IPS DF 6.9 (cell line): ENCODE measurements around the gene PAX1.

Source experiments
- DNase-seq: peaks from one replicate; pipeline ENCODE4 v3.0.0-alpha.2; 2013; ENCODE audit warnings: low read depth, low spot score
- H3K27ac ChIP-seq: one replicate; pipeline ENCODE4 v1.5.1; 2013; ENCODE audit warnings: low read length, control low read depth
- H3K27me3 ChIP-seq: 2 replicates; pipeline ENCODE4 v1.6.1; 2013; ENCODE audit warnings: mild to moderate bottlenecking, low read length; ENCODE audit not compliant: control insufficient read depth, insufficient read depth
- H3K36me3 ChIP-seq: 2 replicates; pipeline ENCODE4 v1.6.1; 2013; ENCODE audit warnings: low read length; ENCODE audit not compliant: control insufficient read depth, insufficient read depth
- H3K4me1 ChIP-seq: 2 replicates; pipeline ENCODE4 v1.6.1; 2013; ENCODE audit warnings: low read length; ENCODE audit not compliant: control insufficient read depth, insufficient read depth
- H3K4me3 ChIP-seq: 2 replicates; pipeline ENCODE4 v1.5.1; 2013; ENCODE audit warnings: mild to moderate bottlenecking, low read length
- H3K9me3 ChIP-seq: 2 replicates; pipeline ENCODE4 v1.6.1; 2013; ENCODE audit warnings: low read length, inconsistent platforms; ENCODE audit not compliant: control insufficient read depth, insufficient read depth
- WGBS: extraction: QIAGEN DNeasy Blood & Tissue Kit; methylation state at CpG from one replicate; pipeline ENCODE4 v1.1.7; 2013; ENCODE audit warnings: mixed read lengths, missing lambda C conversion rate; ENCODE audit not compliant: insufficient read length, insufficient coverage; 5-methylcytosine and 5-hydroxymethylcytosine counted together

Gene PAX1

DNA sequence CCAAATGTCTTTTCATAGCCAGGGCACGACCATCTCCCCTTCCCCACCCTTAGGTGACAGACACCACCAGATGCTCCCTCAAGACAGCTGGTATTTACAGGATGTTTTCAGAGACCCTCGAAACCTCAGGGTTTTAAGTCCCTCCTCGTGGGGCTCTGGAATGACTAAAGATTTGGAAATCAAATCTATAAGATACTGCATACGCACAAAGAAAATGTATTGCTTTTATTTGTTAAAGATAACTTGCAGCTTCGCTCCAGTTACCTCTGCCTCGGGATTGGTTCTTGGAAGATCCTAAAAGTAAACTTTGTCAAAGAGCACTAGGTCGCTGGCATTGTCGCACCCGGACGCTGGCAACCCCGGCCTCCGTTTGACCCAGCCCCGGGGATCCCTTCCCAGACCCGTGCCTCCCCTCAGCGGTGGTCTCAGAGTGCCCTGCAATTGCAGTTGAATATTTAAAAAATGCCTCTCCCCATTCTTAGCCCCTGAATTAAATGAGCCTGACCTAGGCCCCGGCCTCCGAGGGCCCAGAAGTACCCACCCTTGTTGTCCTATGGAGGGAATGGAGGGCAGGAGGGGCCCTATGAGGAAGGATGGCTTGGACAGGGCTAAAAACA, 7.1 kb downstream of the PAX1 start:
- Histone ChIP-seq H3K4me3 (no peak overlapping the region), H3K27me3 (peaks cover 84% of the 10 kb centered on the region)
- WGBS = no CpG with 5 or more reads among the region's 17 CpGs

DNA sequence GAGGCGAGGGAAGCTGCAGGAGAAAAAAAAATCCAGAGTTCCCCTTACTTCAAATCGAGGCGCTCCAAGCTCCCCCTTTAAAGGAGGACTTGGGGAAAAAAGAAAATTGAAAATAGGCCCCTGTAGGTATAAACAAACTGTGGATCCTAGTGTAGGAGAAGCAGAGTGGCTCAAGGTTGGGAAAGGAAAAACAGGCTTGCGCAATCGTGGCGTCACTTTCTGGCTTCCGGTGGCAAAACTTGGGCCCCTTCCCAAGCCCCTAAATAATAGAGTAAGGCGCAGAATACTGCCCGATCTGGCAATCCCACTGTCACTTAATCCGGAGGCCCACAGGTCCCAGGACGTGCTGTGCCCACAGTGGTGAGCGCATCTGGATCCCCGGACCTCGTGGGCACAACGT, 8.0 kb downstream of the PAX1 start:
- Histone ChIP-seq H3K9me3 (no peaks in the 10 kb centered on the region), H3K27me3 (peaks cover 77% of the 10 kb centered on the region), H3K36me3 (no peaks in the 10 kb centered on the region), H3K27ac (no peak overlapping the region), H3K4me3 (no peak overlapping the region; the same call in 1 of the 2 replicates), H3K4me1 (peaks cover 1% of the 10 kb centered on the region; the same call in 1 of the 2 replicates)
- no CpG with 5 or more reads among the region's 15 CpGs for WGBS
- no peak for DNase-seq

More for the DNA sequence above, 7.1 kb downstream of the PAX1 start:
- H3K9me3 ChIP-seq = no peaks in the 10 kb centered on the region
- peaks cover 1% of the 10 kb centered on the region; the same call in 1 of the 2 replicates for H3K4me1 ChIP-seq
- no peak for DNase-seq
- H3K36me3 ChIP-seq = no peaks in the 10 kb centered on the region
- H3K27ac ChIP-seq = no peak overlapping the region

DNA sequence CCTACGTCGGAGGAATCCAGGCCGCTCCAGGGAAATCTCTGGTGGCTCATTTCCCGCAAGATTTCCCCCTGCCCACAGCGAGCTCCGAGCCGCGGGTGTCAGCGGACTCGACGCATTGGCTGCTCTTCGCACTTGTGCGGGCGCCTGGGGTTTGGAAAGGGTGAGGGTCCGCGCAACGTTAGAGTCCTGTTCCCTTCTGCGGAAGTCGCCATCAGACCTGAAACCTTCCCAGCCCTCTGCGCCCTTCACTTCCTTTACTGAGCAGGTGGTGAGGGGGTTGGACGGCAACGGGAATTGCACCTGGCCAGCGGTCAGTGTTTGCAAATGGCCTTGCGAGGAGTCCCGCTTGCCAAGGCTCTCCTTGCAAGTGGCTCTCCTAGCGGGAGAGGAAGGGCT, 8.4 kb downstream of the PAX1 start:
- WGBS = no CpG with 5 or more reads among the region's 26 CpGs
- DNase-seq = no peak
- no peak overlapping the region for H3K27ac ChIP-seq
- H3K4me3 ChIP-seq = peak overlapping the region; percentile 5; the same call in 1 of the 2 replicates
- peaks cover 73% of the 10 kb centered on the region for H3K27me3 ChIP-seq
- H3K4me1 ChIP-seq = peaks cover 1% of the 10 kb centered on the region; the same call in 1 of the 2 replicates
- H3K36me3 ChIP-seq = no peaks in the 10 kb centered on the region
- no peaks in the 10 kb centered on the region for H3K9me3 ChIP-seq

DNA sequence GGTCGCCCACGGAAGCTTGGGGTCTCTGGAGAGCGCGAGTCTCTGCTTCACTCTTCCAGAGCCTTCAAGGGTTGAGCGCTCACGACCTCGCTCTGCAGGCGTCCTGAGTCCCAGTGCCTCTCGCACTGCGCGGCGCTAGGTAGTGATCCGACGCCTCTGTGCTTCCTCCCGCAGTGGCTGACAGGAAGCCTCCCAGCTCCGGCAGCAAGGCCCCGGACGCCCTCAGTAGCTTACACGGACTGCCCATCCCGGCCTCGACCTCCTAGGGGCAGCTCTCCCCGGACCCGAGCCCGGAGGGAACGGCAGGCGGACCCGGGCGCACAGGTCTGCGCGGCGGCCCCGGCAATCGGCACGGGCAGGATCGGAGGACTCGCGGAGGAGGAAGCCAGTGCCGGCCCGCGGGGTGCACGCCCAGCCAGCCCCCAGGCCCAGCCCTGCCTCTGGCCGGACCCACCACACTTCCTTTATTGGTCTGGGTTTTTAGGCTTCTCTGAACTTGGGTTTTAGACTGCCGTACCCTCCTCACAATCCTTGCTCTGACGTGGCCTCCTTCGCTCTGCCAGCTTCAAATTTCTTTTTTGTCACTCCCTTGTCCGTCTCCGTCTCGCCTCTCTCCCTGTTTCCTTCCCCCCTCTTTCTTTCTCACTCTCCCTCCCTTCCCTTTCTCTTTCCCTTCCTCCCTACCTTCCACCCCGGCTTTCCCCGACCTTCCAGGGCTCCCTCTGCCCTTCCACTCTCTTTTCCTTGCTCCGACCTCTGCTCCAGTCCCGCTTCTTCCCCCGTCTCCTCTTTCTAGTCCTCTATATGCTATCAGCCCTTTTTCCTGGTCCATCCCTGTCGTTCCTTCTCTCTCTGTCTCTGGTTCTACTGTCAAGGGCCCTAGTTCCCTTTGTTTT, 9.1 kb downstream of the PAX1 start:
- Histone ChIP-seq H3K27ac (no peak overlapping the region), H3K36me3 (no peaks in the 10 kb centered on the region), H3K4me3 (peak overlapping the region; percentile 5; the same call in 1 of the 2 replicates), H3K27me3 (peaks cover 66% of the 10 kb centered on the region), H3K4me1 (no peaks in the 10 kb centered on the region), H3K9me3 (no peaks in the 10 kb centered on the region)
- WGBS = no CpG with 5 or more reads among the region's 54 CpGs
- DNase-seq = no peak

DNA sequence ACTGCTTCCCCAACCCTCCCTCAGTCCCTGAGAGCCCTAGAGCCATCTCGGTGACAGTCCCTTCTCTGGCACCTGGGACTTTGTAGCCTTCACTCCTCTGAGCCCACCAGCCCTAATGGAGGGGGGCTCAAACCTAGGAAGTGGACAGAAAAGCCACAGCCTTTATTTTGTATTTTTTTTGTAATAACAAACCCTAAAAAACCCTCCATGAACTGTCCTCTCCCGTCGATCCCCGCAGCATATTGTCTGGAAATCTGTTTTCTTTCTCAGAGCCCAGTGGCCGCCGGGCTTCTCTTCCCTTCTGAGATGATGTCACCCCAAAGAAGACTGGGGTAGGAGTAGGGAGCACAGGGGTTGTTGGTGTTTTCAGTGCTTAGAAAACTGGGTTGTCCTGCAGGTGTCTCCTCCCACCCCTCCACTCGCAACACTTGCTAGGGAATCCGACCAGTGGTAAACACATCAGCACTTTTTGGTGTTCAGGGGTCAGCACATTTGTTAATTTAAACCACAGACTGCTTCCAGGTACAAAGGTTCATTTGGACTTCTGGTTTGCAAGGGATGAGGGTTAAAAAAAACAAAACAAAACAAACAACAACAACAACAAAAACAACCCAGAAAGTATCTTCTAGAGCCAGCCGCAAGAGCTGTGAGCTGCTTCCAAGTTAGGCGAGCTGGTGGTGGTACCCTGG, 9.9 kb downstream of the PAX1 start:
- DNase-seq = no peak
- Histone ChIP-seq H3K9me3 (no peaks in the 10 kb centered on the region), H3K27ac (no peak overlapping the region), H3K4me1 (no peaks in the 10 kb centered on the region), H3K27me3 (peaks cover 59% of the 10 kb centered on the region), H3K4me3 (no peak overlapping the region), H3K36me3 (no peaks in the 10 kb centered on the region)
- no CpG with 5 or more reads among the region's 10 CpGs for WGBS

DNA sequence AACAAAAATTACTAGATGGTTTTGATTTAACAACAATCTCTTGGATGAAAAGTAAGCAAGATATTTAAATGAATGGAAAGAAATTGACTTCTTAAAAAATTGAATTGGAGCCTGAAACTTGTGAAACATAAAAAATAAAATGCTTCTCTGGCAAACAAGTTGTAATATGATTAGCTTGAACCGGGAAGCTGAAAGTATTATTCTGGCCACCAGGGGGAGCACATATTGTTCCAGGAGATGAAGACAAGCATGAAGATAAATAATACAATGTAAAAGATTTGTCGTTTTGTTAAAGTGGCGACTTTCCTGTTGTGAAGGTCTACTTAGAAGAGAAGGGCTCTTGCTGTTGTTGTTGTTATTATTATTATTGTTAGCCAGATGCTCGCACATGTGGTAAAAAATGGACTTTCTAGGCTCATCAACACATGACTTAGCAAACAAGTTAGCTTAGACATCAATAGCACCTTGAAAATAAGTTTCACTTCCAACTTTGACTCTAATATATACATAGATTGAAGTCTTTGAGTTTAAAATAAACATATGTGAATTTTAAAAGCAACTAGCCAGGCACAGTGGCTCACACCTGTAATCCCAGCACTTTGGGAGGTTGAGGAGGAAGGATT, 14.2 kb downstream of the PAX1 start:
- no CpG with 5 or more reads among the region's 4 CpGs for WGBS
- Histone ChIP-seq H3K4me1 (no peaks in the 10 kb centered on the region), H3K4me3 (no peak overlapping the region), H3K9me3 (no peaks in the 10 kb centered on the region), H3K36me3 (no peaks in the 10 kb centered on the region), H3K27me3 (peaks cover 26% of the 10 kb centered on the region), H3K27ac (no peak overlapping the region)
- no peak for DNase-seq

DNA sequence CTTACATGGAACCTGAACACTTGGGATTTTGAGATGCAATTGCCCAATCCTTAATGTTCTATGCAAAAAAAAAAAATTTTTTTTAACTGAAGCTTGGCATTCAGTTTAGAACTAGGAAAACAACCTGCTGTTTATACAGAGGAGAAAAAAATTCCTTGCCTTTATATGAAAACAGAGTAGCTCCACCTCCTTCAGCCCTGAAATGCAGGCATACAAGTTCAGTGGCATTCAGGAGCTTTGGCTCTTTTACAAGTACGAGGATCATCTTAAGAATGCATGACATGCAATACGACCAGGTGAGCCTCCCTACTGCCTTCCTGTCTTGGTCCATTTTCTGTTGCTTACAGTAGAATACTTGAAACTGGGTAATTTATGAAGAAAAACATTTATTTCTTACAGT, 20.4 kb downstream of the PAX1 start:
- H3K27ac ChIP-seq = no peak overlapping the region

DNA sequence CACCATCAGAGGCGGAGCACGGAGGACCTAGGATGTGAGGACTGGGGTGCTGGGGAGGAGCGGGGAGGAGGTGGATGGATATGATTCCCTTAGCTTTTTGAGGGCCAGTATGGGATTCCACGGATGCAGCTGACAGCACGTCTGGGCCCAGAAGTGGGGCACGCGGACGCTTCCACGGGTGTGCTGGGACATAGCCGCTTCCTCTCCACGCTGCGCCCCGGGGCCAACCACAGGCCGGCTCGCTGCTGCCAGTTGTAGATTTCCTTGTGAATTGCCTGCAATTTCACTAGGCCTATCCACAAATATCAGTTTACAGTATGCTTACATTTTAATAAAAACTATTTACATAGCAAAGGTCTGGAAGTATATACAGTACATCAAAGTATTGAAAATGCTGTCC, 23.9 kb downstream of the PAX1 start:
- no peak for DNase-seq
- Histone ChIP-seq H3K9me3 (no peaks in the 10 kb centered on the region), H3K4me1 (peaks cover 2% of the 10 kb centered on the region; the same call in 1 of the 2 replicates), H3K27ac (no peak overlapping the region), H3K4me3 (no peak overlapping the region), H3K36me3 (no peaks in the 10 kb centered on the region), H3K27me3 (no peaks in the 10 kb centered on the region)
- WGBS = no CpG with 5 or more reads among the region's 15 CpGs

More for the DNA sequence above, 20.4 kb downstream of the PAX1 start:
- no peaks in the 10 kb centered on the region for H3K27me3 ChIP-seq
- no peaks in the 10 kb centered on the region for H3K36me3 ChIP-seq
- peaks cover 2% of the 10 kb centered on the region; the same call in 1 of the 2 replicates for H3K4me1 ChIP-seq
- DNase-seq = no peak
- no peak overlapping the region for H3K4me3 ChIP-seq
- WGBS = no CpG with 5 or more reads among the region's 2 CpGs
- H3K9me3 ChIP-seq = no peaks in the 10 kb centered on the region

DNA sequence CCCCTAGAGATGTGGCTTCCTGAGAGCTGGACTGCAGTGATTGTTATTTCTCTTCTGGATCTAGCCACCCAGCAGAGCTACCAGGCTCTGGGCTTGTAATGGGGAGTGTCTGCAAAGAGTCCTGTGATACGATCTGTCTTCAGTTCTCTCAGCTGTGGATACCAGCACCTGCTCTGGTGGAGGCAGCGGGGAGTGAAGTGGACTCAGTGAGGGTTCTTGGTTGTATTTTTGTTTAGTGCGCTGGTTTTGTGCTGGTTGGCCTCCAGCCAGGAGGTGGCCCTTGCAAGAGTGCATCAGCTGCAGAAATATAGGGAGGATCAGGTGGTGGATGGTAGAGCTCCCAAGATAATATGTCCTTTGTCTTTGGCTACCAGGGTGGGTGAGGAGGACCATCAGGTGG, 33.7 kb downstream of the PAX1 start:
- no CpG with 5 or more reads among the region's 3 CpGs for WGBS
- no peak overlapping the region for H3K27ac ChIP-seq
- no peak for DNase-seq
- no peaks in the 10 kb centered on the region for H3K27me3 ChIP-seq
- H3K36me3 ChIP-seq = no peaks in the 10 kb centered on the region
- H3K4me3 ChIP-seq = no peak overlapping the region
- no peaks in the 10 kb centered on the region for H3K4me1 ChIP-seq
- H3K9me3 ChIP-seq = no peaks in the 10 kb centered on the region

DNA sequence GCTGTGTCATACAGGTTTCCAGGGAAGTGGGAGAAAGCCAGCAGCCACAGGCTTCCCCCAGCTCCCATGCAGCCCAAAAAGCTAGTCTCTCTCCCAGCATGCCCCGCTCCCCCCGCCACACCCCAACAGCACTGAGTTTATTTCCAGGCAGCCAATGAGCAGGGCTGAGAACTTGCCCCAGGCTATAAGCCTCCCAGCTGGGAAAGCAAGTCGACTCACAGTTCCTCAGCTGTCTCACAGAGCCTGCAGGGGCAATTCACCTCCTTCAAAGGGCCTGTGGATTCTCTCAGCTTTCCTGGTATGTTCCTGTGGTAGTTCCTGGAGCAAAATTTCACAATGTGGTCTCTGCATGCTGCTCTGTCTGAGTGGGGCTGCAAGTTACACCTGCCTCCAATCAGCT, 34.2 kb downstream of the PAX1 start:
- H3K9me3 ChIP-seq = no peaks in the 10 kb centered on the region
- DNase-seq = no peak
- no peaks in the 10 kb centered on the region for H3K4me1 ChIP-seq
- WGBS = no CpG with 5 or more reads among the region's 3 CpGs
- no peaks in the 10 kb centered on the region for H3K36me3 ChIP-seq
- no peak overlapping the region for H3K4me3 ChIP-seq
- no peaks in the 10 kb centered on the region for H3K27me3 ChIP-seq
- no peak overlapping the region for H3K27ac ChIP-seq
